K562 (cell line): Measurements from ENCODE around the gene UCHL5. TPM values are rescaled to one million over a fixed set of nuclear protein-coding genes. Genes with fewer than 3 reads are reported as not detected.
A peak's percentile ranks its signal among the peaks of the same experiment; 100 is the strongest.

ENCODE experiments used
- ARID3B ChIP-seq: fragments of 250-450 bp; sonication (Bioruptor Pico); IDR thresholded peaks from 2 replicates; pipeline ENCODE4 v1.4.0; 2020; ENCODE audit warnings: borderline replicate concordance
- CREB3L1 ChIP-seq: fragments of 450-650 bp; IDR thresholded peaks from 2 replicates; pipeline ENCODE4 v1.6.1; 2014; ENCODE audit warnings: low read depth, mild to moderate bottlenecking, moderate library complexity, borderline replicate concordance
- CREBBP ChIP-seq: IDR thresholded peaks from one replicate; pipeline ENCODE4 v1.6.1; 2012; ENCODE audit warnings: low read depth, mild to moderate bottlenecking, control low read depth, inconsistent platforms, low read length
- ETV5 ChIP-seq: sonication (generic); formaldehyde crosslinking; IDR thresholded peaks from 2 replicates; pipeline ENCODE4 v1.4.0; 2020; ENCODE audit warnings: low read depth, mild to moderate bottlenecking, missing genetic modification reagents
- GABPB1 ChIP-seq: sonication (generic); formaldehyde crosslinking; IDR thresholded peaks from 2 replicates; pipeline ENCODE4 v1.8.0; 2022; ENCODE audit warnings: mild to moderate bottlenecking, missing genetic modification reagents
- GATAD2B ChIP-seq: fragments of 450-650 bp; IDR thresholded peaks from 2 replicates; pipeline ENCODE4 v1.6.1; 2017; ENCODE audit warnings: mild to moderate bottlenecking, borderline replicate concordance
- HNRNPLL ChIP-seq: fragments of 200-400 bp; formaldehyde crosslinking; IDR thresholded peaks from 2 replicates; pipeline ENCODE4 v1.6.1; 2017; ENCODE audit warnings: low read length, low read depth, mild to moderate bottlenecking; ENCODE audit not compliant: poor library complexity, severe bottlenecking
- KDM5B ChIP-seq: fragments of 200-600 bp; sonication (generic); IDR thresholded peaks from 2 replicates; pipeline ENCODE4 v1.6.1; 2012; ENCODE audit warnings: low read depth, mild to moderate bottlenecking, moderate library complexity, low read length, control low read depth, inconsistent platforms; ENCODE audit not compliant: insufficient replicate concordance
- KLF6 ChIP-seq: fragments of 250-450 bp; sonication (Bioruptor Pico); IDR thresholded peaks from 2 replicates; pipeline ENCODE4 v1.4.0; 2020; ENCODE audit warnings: mild to moderate bottlenecking, moderate library complexity, borderline replicate concordance
- MAZ ChIP-seq, 2 experiments: fragments of 450-650 bp in 1 of 2; sonication (generic) in 1 of 2; formaldehyde crosslinking; IDR thresholded peaks in 1 of 2; conservative IDR thresholded peaks in 1 of 2; 2 replicates each; pipeline versions ENCODE4 v1.4.0 to v1.5.0; 2020; ENCODE audit warnings: mild to moderate bottlenecking in 1 of 2, missing genetic modification reagents in 1 of 2
- MECOM ChIP-seq: fragments of 250-450 bp; sonication (Bioruptor Pico); IDR thresholded peaks from 2 replicates; pipeline ENCODE4 v1.8.0; 2022; ENCODE audit warnings: inconsistent platforms
- MTA1 ChIP-seq: fragments of 450-650 bp; IDR thresholded peaks from 2 replicates; pipeline ENCODE4 v1.6.1; 2017; ENCODE audit warnings: borderline replicate concordance
- RAD21 ChIP-seq, 2 experiments: fragments of 250-450 bp in 1 of 2; fragments of 450-650 bp in 1 of 2; sonication (Bioruptor Pico) in 1 of 2; formaldehyde crosslinking in 1 of 2; IDR thresholded peaks in 1 of 2; conservative IDR thresholded peaks in 1 of 2; 2 replicates each; pipeline versions ENCODE4 v1.4.0 to v1.8.0; 2020 to 2022; ENCODE audit warnings: mild to moderate bottlenecking in 2 of 2, moderate library complexity in 1 of 2
- RBM15 ChIP-seq: fragments of 200-400 bp; formaldehyde crosslinking; IDR thresholded peaks from 2 replicates; pipeline ENCODE4 v1.6.1; 2018; ENCODE audit warnings: mild to moderate bottlenecking, low read length, moderate library complexity; ENCODE audit not compliant: insufficient read depth
- RERE ChIP-seq: sonication (generic); formaldehyde crosslinking; IDR thresholded peaks from 2 replicates; pipeline ENCODE4 v1.8.0; 2023; ENCODE audit warnings: missing genetic modification reagents, mild to moderate bottlenecking, borderline replicate concordance
- SAFB2 ChIP-seq: fragments of 200-400 bp; formaldehyde crosslinking; IDR thresholded peaks from 2 replicates; pipeline ENCODE4 v1.6.1; 2018; ENCODE audit warnings: borderline replicate concordance, low read length, low read depth, moderate library complexity; ENCODE audit not compliant: severe bottlenecking
- TCF15 ChIP-seq: fragments of 250-450 bp; sonication (Bioruptor Pico); IDR thresholded peaks from 2 replicates; pipeline ENCODE4 v1.8.0; 2022; ENCODE audit warnings: moderate library complexity, mild to moderate bottlenecking, inconsistent platforms
- ZC3H8 ChIP-seq: fragments of 450-650 bp; IDR thresholded peaks from 2 replicates; pipeline ENCODE4 v1.6.1; 2017
- ZNF586 ChIP-seq: fragments of 450-650 bp; formaldehyde crosslinking; conservative IDR thresholded peaks from 2 replicates; pipeline ENCODE4 v1.4.0; 2020; ENCODE audit warnings: mild to moderate bottlenecking, moderate library complexity
- polyA plus RNA-seq, 8 experiments: library from polyadenylated mRNA; depleted of rRNA in 4 of 8; stranded (reverse) in 5 of 8; unstranded in 3 of 8; fragments of >200 nt; fragmentation: Nextera tagmentation in 2 of 8; fragmentation: Illumina TruSeq in 1 of 8; extraction: Ambion mirVana in 2 of 8; extraction: Trizol in 1 of 8; gene quantifications; 2 replicates each; pipeline versions ENCODE4 v1.2.1 to v1.2.3, GENCODE V29; 2011 to 2014; ENCODE audit warnings: inconsistent platforms in 1 of 8, missing spikeins in 1 of 8
- total RNA-seq, 7 experiments: library from RNA; depleted of rRNA in 6 of 7; stranded (reverse); fragments of >200 nt in 6 of 7; fragmentation: Illumina TruSeq in 2 of 7; extraction: Trizol in 2 of 7; gene quantifications; 2 replicates each; pipeline versions ENCODE4 v1.2.1 to v1.2.3, GENCODE V29; 2011 to 2021; ENCODE audit warnings: low replicate concordance in 1 of 7

UCHL5 gene
- total and polyA plus RNA-seq, 9 of the 15 experiments (the other 6 are each of a cell fraction or from before 2014, with no cell fraction given) = 61.0 to 206 (median 122) TPM

- TF ChIP-seq GABPB1 = no peak
- TF ChIP-seq KLF6 (CRISPR knock-in tag) = no peak
- no peak for TF ChIP-seq ARID3B
- no peak for TF ChIP-seq RERE (CRISPR knock-in tag)
- no peak for TF ChIP-seq CREBBP
- TF ChIP-seq MTA1 = no peak
- 0 out of 4 replicates have a peak, but pooled peaks of 1 of the 2 experiments have one; percentile 39 for TF ChIP-seq MAZ (CRISPR knock-in tag; conservative IDR thresholded peaks at IDR 0.05 in 1 of 2, IDR thresholded peaks at IDR 0.05 in 1 of 2)
- no peak for TF ChIP-seq CREB3L1
- no peak for TF ChIP-seq MECOM (CRISPR knock-in tag)
- no peak for TF ChIP-seq TCF15 (CRISPR knock-in tag)
- TF ChIP-seq HNRNPLL = no peak
- no peak for TF ChIP-seq RAD21 (CRISPR knock-in tag; conservative IDR thresholded peaks at IDR 0.05 in 1 of 2, IDR thresholded peaks at IDR 0.05 in 1 of 2)
- TF ChIP-seq ETV5 = no peak
- no peak for TF ChIP-seq RBM15
- TF ChIP-seq ZNF586 = no peak
- TF ChIP-seq ZC3H8 = no peak
- TF ChIP-seq GATAD2B = no peak
- TF ChIP-seq SAFB2 = no peak
- TF ChIP-seq KDM5B = no peak
Observed at GRCh38 chr1:193068013-193068412, 8.9 kb upstream of the UCHL5 start (continued).
